Thymus (tissue), 11 donors: ENCODE measurements around the gene TTN. TPM values are rescaled to one million over a fixed set of nuclear protein-coding genes. Genes with fewer than 3 reads are reported as not detected.

Experiments used
- DNase-seq, 9 donors: peaks; one replicate each; pipeline ENCODE4 v3.0.0-alpha.2; 2013; ENCODE audit warnings: low spot score in 9 of 9, low read depth in 6 of 9, missing footprints in 1 of 9
- H3K27ac ChIP-seq, 2 donors: one replicate each; pipeline ENCODE4 v1.5.1; 2013; ENCODE audit warnings: control low read depth in 1 of 2, low read depth in 1 of 2, low read length in 1 of 2, mild to moderate bottlenecking in 1 of 2, moderate library complexity in 1 of 2
- H3K27me3 ChIP-seq, 2 donors: one replicate each; pipeline ENCODE4 v1.5.1; 2013; ENCODE audit warnings: low read length in 1 of 2; ENCODE audit not compliant: control insufficient read depth in 2 of 2, insufficient read depth in 1 of 2
- H3K36me3 ChIP-seq, 2 donors: one replicate each; pipeline ENCODE4 v1.5.1; 2013; ENCODE audit warnings: low read length in 1 of 2, mild to moderate bottlenecking in 1 of 2, moderate library complexity in 1 of 2; ENCODE audit not compliant: control insufficient read depth in 2 of 2, insufficient read depth in 2 of 2
- H3K4me1 ChIP-seq, 2 donors: one replicate each; pipeline ENCODE4 v1.5.1; 2013; ENCODE audit warnings: low read length in 2 of 2; ENCODE audit not compliant: control insufficient read depth in 2 of 2, insufficient read depth in 2 of 2
- H3K4me3 ChIP-seq, 2 donors: one replicate each; pipeline ENCODE4 v1.5.1; 2013; ENCODE audit warnings: low read length in 2 of 2, control low read depth in 1 of 2, mild to moderate bottlenecking in 1 of 2
- H3K9me3 ChIP-seq, 2 donors: one replicate each; pipeline ENCODE4 v1.5.1; 2013; ENCODE audit warnings: low read length in 1 of 2, mild to moderate bottlenecking in 1 of 2; ENCODE audit not compliant: control insufficient read depth in 2 of 2, insufficient read depth in 1 of 2
- WGBS: extraction: QIAGEN DNeasy Blood & Tissue Kit; methylation state at CpG from one replicate; pipeline ENCODE4 v1.1.7; 2013; 5-methylcytosine and 5-hydroxymethylcytosine counted together
- polyA plus RNA-seq: library from polyadenylated mRNA; stranded (reverse); fragments of 200-250 nt; gene quantifications from one replicate; pipeline ENCODE4 v1.2.3, GENCODE V29; 2013
- total RNA-seq: library from RNA; stranded (reverse); fragments of 120-200 nt; gene quantifications from one replicate; pipeline ENCODE4 v1.2.4, GENCODE V29; 2013
- donor health status: healthy.

TTN gene
- total and polyA plus RNA-seq, 2 donors, result 1.1 to 5.4 TPM

DNA sequence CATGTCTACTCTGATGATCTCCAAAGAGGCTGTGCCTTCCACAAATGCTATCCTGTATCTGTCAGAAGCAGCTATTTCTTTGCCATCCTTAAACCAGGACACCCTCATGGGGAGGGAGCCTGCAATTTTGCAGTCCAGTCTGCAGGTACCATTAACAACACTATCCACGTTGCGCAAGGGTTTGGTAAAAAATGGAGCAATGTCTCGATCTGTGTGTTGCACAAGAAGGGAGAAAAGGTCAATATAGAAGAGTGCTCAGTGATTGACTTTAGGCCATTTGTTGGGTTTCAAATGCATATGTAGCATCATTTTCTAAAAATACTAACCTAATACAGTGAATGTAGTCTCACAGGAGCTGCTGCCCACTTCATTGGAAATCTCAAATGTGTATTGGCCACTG, 74.3 kb downstream of the TTN start:
- H3K4me3 ChIP-seq, result no peak overlapping the region
- H3K9me3 ChIP-seq, result no peaks in the 10 kb centered on the region
- DNase-seq, result no peak
- no peaks in the 10 kb centered on the region for H3K27me3 ChIP-seq
- 97% methylated on average over 3 of the region's 3 CpGs for WGBS
- no peak overlapping the region for H3K27ac ChIP-seq
- no peaks in the 10 kb centered on the region for H3K4me1 ChIP-seq
- no peaks in the 10 kb centered on the region for H3K36me3 ChIP-seq

GRCh38 chr2:178731300-178731699, 75.9 kb downstream of the TTN start:
- Histone ChIP-seq H3K4me3 (no peak overlapping the region), H3K27ac (no peak overlapping the region), H3K27me3 (no peaks in the 10 kb centered on the region), H3K9me3 (no peaks in the 10 kb centered on the region), H3K4me1 (no peaks in the 10 kb centered on the region), H3K36me3 (no peaks in the 10 kb centered on the region)
- DNase-seq, result no peak
- over 99% methylated on average over 5 of the region's 5 CpGs for WGBS

DNA sequence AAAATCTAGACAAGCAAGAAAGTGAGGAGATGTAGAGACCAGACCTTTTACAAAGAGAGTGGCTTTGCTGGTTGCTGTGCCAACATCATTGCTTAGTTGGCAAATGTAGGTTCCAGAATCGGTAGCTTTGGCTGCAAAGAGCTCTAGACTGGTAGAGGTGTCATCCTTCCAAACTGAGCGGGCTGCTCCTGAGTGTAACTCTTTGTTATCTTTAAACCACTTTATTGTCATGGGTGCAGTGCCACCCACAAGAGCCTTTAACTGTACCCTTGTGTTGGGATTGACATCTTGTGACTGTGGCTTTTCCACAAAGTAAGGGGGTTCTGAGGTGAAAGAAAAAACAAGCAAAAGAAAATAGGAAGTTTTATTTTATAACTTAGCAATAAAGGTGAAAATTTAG, 77.2 kb downstream of the TTN start:
- no peak for DNase-seq
- no peak overlapping the region for H3K4me3 ChIP-seq
- H3K27ac ChIP-seq, result no peak overlapping the region
- 96% methylated on average over 2 of the region's 2 CpGs for WGBS
- H3K36me3 ChIP-seq, result no peaks in the 10 kb centered on the region
- H3K4me1 ChIP-seq, result no peaks in the 10 kb centered on the region
- no peaks in the 10 kb centered on the region for H3K27me3 ChIP-seq
- H3K9me3 ChIP-seq, result no peaks in the 10 kb centered on the region

- no peak for DNase-seq
- H3K27ac ChIP-seq, result no peak overlapping the region
- H3K36me3 ChIP-seq, result peaks cover 0 to 3% of the 10 kb centered on the region in 2 donors
- H3K27me3 ChIP-seq, result no peaks in the 10 kb centered on the region
- H3K4me3 ChIP-seq, result no peak overlapping the region
- 96% methylated on average over 5 of the region's 5 CpGs for WGBS
- H3K9me3 ChIP-seq, result no peaks in the 10 kb centered on the region
- no peaks in the 10 kb centered on the region for H3K4me1 ChIP-seq
Measured at GRCh38 chr2:178723786-178724346, 83.4 kb downstream of the TTN start.

DNA sequence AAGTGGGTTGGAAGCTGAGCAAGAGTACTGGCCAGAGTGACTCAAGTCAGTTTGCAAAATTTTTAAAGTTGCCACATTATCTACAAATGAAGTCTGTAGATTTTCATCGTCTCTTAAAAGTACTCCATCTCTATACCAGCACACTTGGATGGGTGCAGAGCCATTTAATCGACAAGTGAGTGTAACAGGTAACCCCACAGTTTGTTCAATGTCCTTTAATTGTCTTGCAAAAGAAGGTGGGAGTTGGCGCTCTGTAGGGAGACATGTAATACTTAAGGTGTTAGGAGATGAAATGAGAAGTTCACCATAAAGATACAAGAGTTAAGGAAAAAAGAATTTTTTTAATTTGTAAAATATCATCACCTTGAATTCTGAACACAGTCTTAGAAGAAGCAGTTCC, 84.9 kb downstream of the TTN start:
- WGBS, result 96% methylated on average over 3 of the region's 3 CpGs
- peaks cover 0 to 3% of the 10 kb centered on the region in 2 donors for H3K36me3 ChIP-seq
- H3K27me3 ChIP-seq, result no peaks in the 10 kb centered on the region
- H3K9me3 ChIP-seq, result no peaks in the 10 kb centered on the region
- no peak overlapping the region for H3K4me3 ChIP-seq
- DNase-seq, result no peak
- H3K4me1 ChIP-seq, result no peaks in the 10 kb centered on the region
- no peak overlapping the region for H3K27ac ChIP-seq

DNA sequence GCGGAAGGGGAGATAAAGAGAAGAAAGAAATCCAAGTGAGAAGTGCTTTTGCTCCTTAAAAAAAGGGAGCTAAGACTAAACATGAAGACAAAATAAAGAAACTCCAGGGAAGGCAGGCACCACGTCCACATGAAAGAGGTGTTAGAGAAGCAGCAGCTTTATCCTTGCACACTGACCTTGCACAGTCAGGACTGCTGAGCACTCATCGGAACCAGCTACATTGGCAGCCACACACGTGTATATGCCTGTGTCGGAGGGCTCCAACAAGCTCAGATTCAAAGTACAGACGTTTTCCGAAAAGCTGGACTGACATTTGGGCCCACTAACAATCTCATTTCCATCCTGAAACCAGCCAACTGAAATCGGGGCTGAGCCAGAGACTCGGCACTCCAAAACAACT, 88.2 kb downstream of the TTN start:
- Histone ChIP-seq H3K27ac (no peak overlapping the region), H3K4me1 (no peaks in the 10 kb centered on the region), H3K36me3 (peaks cover 0 to 3% of the 10 kb centered on the region in 2 donors), H3K4me3 (no peak overlapping the region), H3K9me3 (no peaks in the 10 kb centered on the region), H3K27me3 (no peaks in the 10 kb centered on the region)
- DNase-seq, result no peak
- WGBS, result 96% methylated on average over 9 of the region's 9 CpGs

- no peak for DNase-seq
- no peaks in the 10 kb centered on the region for H3K4me1 ChIP-seq
- peaks cover 0 to 3% of the 10 kb centered on the region in 2 donors for H3K36me3 ChIP-seq
- H3K4me3 ChIP-seq, result no peak overlapping the region
- H3K27me3 ChIP-seq, result no peaks in the 10 kb centered on the region
- H3K9me3 ChIP-seq, result no peaks in the 10 kb centered on the region
- 87% methylated on average over 2 of the region's 2 CpGs for WGBS
- no peak overlapping the region for H3K27ac ChIP-seq
Measured at GRCh38 chr2:178718283-178718682, 88.9 kb downstream of the TTN start.

- no peak for DNase-seq
- Histone ChIP-seq H3K27me3 (no peaks in the 10 kb centered on the region), H3K4me1 (no peaks in the 10 kb centered on the region), H3K9me3 (no peaks in the 10 kb centered on the region), H3K4me3 (no peak overlapping the region), H3K36me3 (peaks cover 0 to 3% of the 10 kb centered on the region in 2 donors), H3K27ac (no peak overlapping the region)
- WGBS, result 97% methylated on average over 2 of the region's 2 CpGs
Measured at GRCh38 chr2:178716394-178716793, 90.8 kb downstream of the TTN start.

GRCh38 chr2:178715366-178715765, 91.9 kb downstream of the TTN start:
- no peak overlapping the region for H3K4me3 ChIP-seq
- no peak overlapping the region for H3K27ac ChIP-seq
- H3K27me3 ChIP-seq, result no peaks in the 10 kb centered on the region
- no peaks in the 10 kb centered on the region for H3K4me1 ChIP-seq
- 96% methylated on average over 6 of the region's 6 CpGs for WGBS
- DNase-seq, result no peak
- H3K36me3 ChIP-seq, result peaks cover 0 to 3% of the 10 kb centered on the region in 2 donors
- H3K9me3 ChIP-seq, result no peaks in the 10 kb centered on the region

GRCh38 chr2:178707476-178707875, 99.7 kb downstream of the TTN start:
- Histone ChIP-seq H3K27me3 (no peaks in the 10 kb centered on the region), H3K4me1 (no peaks in the 10 kb centered on the region), H3K4me3 (no peak overlapping the region), H3K27ac (no peak overlapping the region), H3K9me3 (no peaks in the 10 kb centered on the region), H3K36me3 (no peaks in the 10 kb centered on the region)
- DNase-seq, result no peak
- WGBS, result 91% methylated on average over 2 of the region's 2 CpGs
